Stimulated activated CD4-positive, alpha-beta T cell treated with anti-CD3 and anti-CD28 coated beads, Interleukin-2, amount 100 ng/mL, for 4 hours (primary cell): ENCODE data around the gene KIF2C.
"Not testable (repeated sequence)": the region's sequence is repeated elsewhere in the genome, so short reads cannot be mapped to it uniquely, and the experiment has no call there.

ENCODE experiments used
- DNase-seq: peaks from one replicate; pipeline ENCODE4 v3.0.0-alpha.2; 2020; ENCODE audit warnings: low read depth

Gene KIF2C

GRCh38 chr1:44739307-44740178, at the start of gene KIF2C:
TSS of gene KIF2C (plus strand) at chr1:44739837. CDS start at chr1:44739933, 96 bp downstream.
- peak; percentile 96 for DNase-seq

GRCh38 chr1:44693159-44693558, 46.5 kb upstream of the KIF2C start:
- no peak for DNase-seq

- no peak for DNase-seq
Observed at GRCh38 chr1:44693900-44694299, 45.7 kb upstream of the KIF2C start.

GRCh38 chr1:44694863-44695478, 44.7 kb upstream of the KIF2C start:
- no peak for DNase-seq

- DNase-seq, result no peak
Observed at GRCh38 chr1:44695671-44696070, 44.0 kb upstream of the KIF2C start.

GRCh38 chr1:44696101-44696500, 43.5 kb upstream of the KIF2C start:
- no peak for DNase-seq

GRCh38 chr1:44696789-44697345, 42.8 kb upstream of the KIF2C start:
- no peak for DNase-seq

GRCh38 chr1:44698138-44698537, 41.5 kb upstream of the KIF2C start:
- DNase-seq, result no peak

- DNase-seq, result not testable (repeated sequence)
Observed at GRCh38 chr1:44699375-44699774, 40.3 kb upstream of the KIF2C start.

GRCh38 chr1:44700573-44700972, 39.1 kb upstream of the KIF2C start:
- no peak for DNase-seq

GRCh38 chr1:44701141-44701573, 38.5 kb upstream of the KIF2C start:
- no peak for DNase-seq

GRCh38 chr1:44705470-44705869, 34.2 kb upstream of the KIF2C start:
- DNase-seq, result no peak

GRCh38 chr1:44705938-44706337, 33.7 kb upstream of the KIF2C start:
- DNase-seq, result no peak

GRCh38 chr1:44707112-44707881, 32.3 kb upstream of the KIF2C start:
- no peak for DNase-seq

GRCh38 chr1:44707959-44708831, 31.4 kb upstream of the KIF2C start:
- peak; percentile 26 for DNase-seq

GRCh38 chr1:44713321-44713781, 26.3 kb upstream of the KIF2C start:
- DNase-seq, result no peak

GRCh38 chr1:44714532-44714931, 25.1 kb upstream of the KIF2C start:
- no peak for DNase-seq

- peak; percentile 59 for DNase-seq
Observed at GRCh38 chr1:44714944-44715571, 24.6 kb upstream of the KIF2C start.

GRCh38 chr1:44717156-44717555, 22.5 kb upstream of the KIF2C start:
- DNase-seq, result no peak

- DNase-seq, result no peak
Observed at GRCh38 chr1:44717653-44718052, 22.0 kb upstream of the KIF2C start.

GRCh38 chr1:44718091-44718490, 21.5 kb upstream of the KIF2C start:
- no peak for DNase-seq
